Measurements from ENCODE around the gene HMGCS1.

The HMGCS1 gene

DNA sequence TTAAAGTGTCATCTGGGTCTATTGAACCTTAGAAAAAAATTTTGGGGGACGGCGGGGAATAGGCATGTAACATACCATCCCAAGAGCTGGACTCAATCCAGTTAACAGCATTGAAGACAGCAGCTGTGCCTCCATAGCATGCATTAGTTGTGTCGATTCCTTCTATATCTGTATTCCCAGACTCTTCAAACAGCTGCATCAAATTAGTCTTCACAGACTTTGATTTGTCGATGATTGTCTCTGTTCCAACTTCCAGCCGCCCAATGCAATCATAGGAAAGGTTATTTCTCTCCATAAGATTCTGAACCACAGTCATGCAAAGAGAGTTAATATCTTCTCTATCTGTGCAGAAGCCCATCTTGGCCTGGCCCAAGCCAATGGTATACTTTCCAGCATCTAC, 14.8 kb downstream of the HMGCS1 start:
- DNase-seq, result no peak
- H3K27me3 ChIP-seq (replicated peaks in 2 of 5; ENCODE audit: control insufficient read depth in 4 of 5, insufficient read depth in 5 of 5, low read length in 4 of 5), result no peaks in the 10 kb centered on the region
- POLR2A ChIA-PET, result no interaction called here
- H3K36me3 ChIP-seq (ENCODE audit: control insufficient read depth in 4 of 4, insufficient read depth in 4 of 4, low read length in 3 of 4), result peaks cover 18 to 89% (median 49%) of the 10 kb centered on the region in 4 experiments
- peaks cover 0 to 9% (median 1%) of the 10 kb centered on the region in 4 experiments for H3K4me1 ChIP-seq (ENCODE audit: control extremely low read depth in 1 of 4, control insufficient read depth in 4 of 4, insufficient read depth in 4 of 4, low read length in 3 of 4)
- H3K9me3 ChIP-seq (ENCODE audit: control extremely low read depth in 1 of 5, control insufficient read depth in 4 of 5, insufficient read depth in 2 of 5, low read depth in 1 of 5, low read length in 4 of 5), result no peaks in the 10 kb centered on the region
- no peak overlapping the region for H3K27ac ChIP-seq (ENCODE audit: insufficient read depth in 1 of 2, low read depth in 1 of 2, low read length in 2 of 2, poor library complexity in 1 of 2, severe bottlenecking in 2 of 2)
- H3K4me3 ChIP-seq (ENCODE audit: control insufficient read depth in 1 of 7, extremely low read depth in 1 of 7, insufficient read depth in 4 of 7, low read depth in 2 of 7, low read length in 6 of 7), result no peak overlapping the region
- 94% methylated on average over 5 of the region's 5 CpGs for WGBS (ENCODE audit: insufficient coverage)
- CTCF ChIA-PET, result interaction anchor here (0.7 to 1.3 kb wide), 2 partner anchors 8 to 10 kb away, joined by 3 to 4 read pairs; no protein-coding TSS in a partner anchor

DNA sequence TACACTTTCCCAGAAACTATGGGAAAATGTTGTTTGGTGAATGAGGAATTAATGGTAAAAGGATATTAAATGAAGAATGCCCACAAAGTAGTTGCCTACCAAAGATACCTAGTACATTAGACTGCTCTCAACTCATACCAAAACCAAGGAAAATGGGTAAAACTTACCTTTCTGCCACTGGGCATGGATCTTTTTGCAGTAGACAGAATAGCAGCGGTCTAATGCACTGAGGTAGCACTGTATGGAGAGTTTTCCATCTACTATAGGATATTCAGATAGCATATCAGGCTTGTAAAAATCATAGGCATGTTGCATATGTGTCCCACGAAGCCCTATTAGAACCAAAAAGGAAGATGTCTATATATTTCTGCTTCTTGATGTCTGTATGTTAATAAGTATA, 16.4 kb downstream of the HMGCS1 start:
- Histone ChIP-seq H3K4me3 (ENCODE audit: control insufficient read depth in 1 of 7, extremely low read depth in 1 of 7, insufficient read depth in 4 of 7, low read depth in 2 of 7, low read length in 6 of 7) (no peak overlapping the region), H3K9me3 (ENCODE audit: control extremely low read depth in 1 of 5, control insufficient read depth in 4 of 5, insufficient read depth in 2 of 5, low read depth in 1 of 5, low read length in 4 of 5) (no peaks in the 10 kb centered on the region), H3K27ac (ENCODE audit: insufficient read depth in 1 of 2, low read depth in 1 of 2, low read length in 2 of 2, poor library complexity in 1 of 2, severe bottlenecking in 2 of 2) (no peak overlapping the region), H3K36me3 (ENCODE audit: control insufficient read depth in 4 of 4, insufficient read depth in 4 of 4, low read length in 3 of 4) (peaks cover 19 to 83% (median 53%) of the 10 kb centered on the region in 4 experiments), H3K4me1 (ENCODE audit: control extremely low read depth in 1 of 4, control insufficient read depth in 4 of 4, insufficient read depth in 4 of 4, low read length in 3 of 4) (peaks cover 0 to 1% (median 0%) of the 10 kb centered on the region in 4 experiments), H3K27me3 (replicated peaks in 2 of 5; ENCODE audit: control insufficient read depth in 4 of 5, insufficient read depth in 5 of 5, low read length in 4 of 5) (no peaks in the 10 kb centered on the region)
- WGBS (ENCODE audit: insufficient coverage), result no CpG with 5 or more reads among the region's 2 CpGs
- POLR2A ChIA-PET, result no interaction called here
- DNase-seq, result no peak
- CTCF ChIA-PET, result no interaction called here

DNA sequence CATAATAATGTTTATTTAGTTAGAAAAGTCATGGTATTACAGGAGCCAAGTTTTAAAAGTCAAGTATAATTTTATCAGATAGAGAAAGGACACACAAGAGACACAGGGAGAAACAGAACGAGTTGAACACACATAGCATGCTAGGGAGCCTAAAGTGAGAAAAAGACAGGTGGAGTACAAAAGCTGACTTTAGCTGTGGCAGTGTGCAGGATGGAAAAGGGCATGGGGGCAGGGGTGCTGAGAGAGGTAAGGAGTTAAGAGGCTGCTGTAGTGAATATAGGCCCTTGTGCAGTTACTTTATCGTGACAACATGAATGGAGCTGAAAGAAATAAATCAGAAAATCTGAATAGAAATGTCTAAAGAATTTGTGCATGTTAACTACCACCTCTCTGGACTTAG, 18.0 kb downstream of the HMGCS1 start:
- Histone ChIP-seq H3K27me3 (replicated peaks in 2 of 5; ENCODE audit: control insufficient read depth in 4 of 5, insufficient read depth in 5 of 5, low read length in 4 of 5) (no peaks in the 10 kb centered on the region), H3K27ac (ENCODE audit: insufficient read depth in 1 of 2, low read depth in 1 of 2, low read length in 2 of 2, poor library complexity in 1 of 2, severe bottlenecking in 2 of 2) (no peak overlapping the region), H3K9me3 (ENCODE audit: control extremely low read depth in 1 of 5, control insufficient read depth in 4 of 5, insufficient read depth in 2 of 5, low read depth in 1 of 5, low read length in 4 of 5) (no peaks in the 10 kb centered on the region), H3K36me3 (ENCODE audit: control insufficient read depth in 4 of 4, insufficient read depth in 4 of 4, low read length in 3 of 4) (peaks cover 24 to 88% (median 54%) of the 10 kb centered on the region in 4 experiments), H3K4me3 (ENCODE audit: control insufficient read depth in 1 of 7, extremely low read depth in 1 of 7, insufficient read depth in 4 of 7, low read depth in 2 of 7, low read length in 6 of 7) (no peak overlapping the region), H3K4me1 (ENCODE audit: control extremely low read depth in 1 of 4, control insufficient read depth in 4 of 4, insufficient read depth in 4 of 4, low read length in 3 of 4) (no peaks in the 10 kb centered on the region)
- WGBS (ENCODE audit: insufficient coverage), result 100% methylated on average over 1 of the region's 2 CpGs
- ChIA-PET CTCF (interaction anchor here (2.0 kb wide), 2 partner anchors 9 to 11 kb away, joined by 7 to 10 read pairs; no protein-coding TSS in a partner anchor), POLR2A (no interaction called here)
- DNase-seq, result no peak

DNA sequence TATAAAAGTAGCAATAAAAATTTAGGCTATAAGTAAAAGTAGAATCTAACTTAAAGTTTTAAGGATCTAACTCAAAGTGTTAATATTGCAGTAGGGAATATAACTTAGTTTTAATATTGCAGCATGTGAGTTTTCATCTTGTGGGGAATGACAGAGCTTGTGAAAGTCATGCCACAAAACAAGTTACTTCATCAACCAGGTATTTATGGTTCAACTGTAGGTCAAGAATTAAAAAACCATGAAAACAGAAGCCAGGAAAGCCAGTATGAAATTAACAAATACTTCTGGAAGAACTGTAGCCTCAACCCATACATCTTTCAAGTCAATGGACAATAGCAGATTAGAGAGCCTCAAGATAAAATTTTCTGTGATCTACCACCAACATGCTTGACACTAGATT, 19.0 kb downstream of the HMGCS1 start:
- Histone ChIP-seq H3K9me3 (ENCODE audit: control extremely low read depth in 1 of 5, control insufficient read depth in 4 of 5, insufficient read depth in 2 of 5, low read depth in 1 of 5, low read length in 4 of 5) (no peaks in the 10 kb centered on the region), H3K4me3 (ENCODE audit: control insufficient read depth in 1 of 7, extremely low read depth in 1 of 7, insufficient read depth in 4 of 7, low read depth in 2 of 7, low read length in 6 of 7) (no peak overlapping the region), H3K27me3 (replicated peaks in 2 of 5; ENCODE audit: control insufficient read depth in 4 of 5, insufficient read depth in 5 of 5, low read length in 4 of 5) (no peaks in the 10 kb centered on the region), H3K4me1 (ENCODE audit: control extremely low read depth in 1 of 4, control insufficient read depth in 4 of 4, insufficient read depth in 4 of 4, low read length in 3 of 4) (no peaks in the 10 kb centered on the region), H3K36me3 (ENCODE audit: control insufficient read depth in 4 of 4, insufficient read depth in 4 of 4, low read length in 3 of 4) (peaks cover 20 to 88% (median 55%) of the 10 kb centered on the region in 4 experiments), H3K27ac (ENCODE audit: insufficient read depth in 1 of 2, low read depth in 1 of 2, low read length in 2 of 2, poor library complexity in 1 of 2, severe bottlenecking in 2 of 2) (no peak overlapping the region)
- POLR2A ChIA-PET, result no interaction called here
- DNase-seq, result no peak
- CTCF ChIA-PET, result interaction anchor here (0.6 to 2.0 kb wide), 3 partner anchors 10 to 70 kb away, joined by 3 to 10 read pairs (median 7); no protein-coding TSS in a partner anchor

DNA sequence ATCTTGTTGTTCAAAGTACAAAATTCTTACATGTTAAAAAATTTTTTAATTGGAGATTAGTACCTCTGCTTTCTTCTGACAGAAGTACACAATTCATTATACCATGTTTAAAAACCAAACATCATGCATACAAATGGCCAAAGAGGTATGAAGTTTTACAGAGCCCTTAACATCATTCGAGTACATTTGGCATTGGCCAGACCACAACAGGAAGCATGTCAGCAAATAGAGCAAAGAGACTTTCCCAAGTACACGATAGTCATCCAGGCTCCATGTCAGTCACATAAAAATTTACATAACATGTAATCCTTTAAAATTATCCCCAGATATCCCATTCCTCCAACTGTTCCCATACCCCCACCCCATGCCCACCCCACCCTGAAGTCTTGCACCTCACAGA, 22.5 kb downstream of the HMGCS1 start:
- H3K27ac ChIP-seq (ENCODE audit: insufficient read depth in 1 of 2, low read depth in 1 of 2, low read length in 2 of 2, poor library complexity in 1 of 2, severe bottlenecking in 2 of 2), result no peak overlapping the region
- H3K27me3 ChIP-seq (replicated peaks in 2 of 5; ENCODE audit: control insufficient read depth in 4 of 5, insufficient read depth in 5 of 5, low read length in 4 of 5), result no peaks in the 10 kb centered on the region
- WGBS (ENCODE audit: insufficient coverage), result 0% methylated on average over 1 of the region's 2 CpGs
- H3K36me3 ChIP-seq (ENCODE audit: control insufficient read depth in 4 of 4, insufficient read depth in 4 of 4, low read length in 3 of 4), result peaks cover 0 to 85% (median 50%) of the 10 kb centered on the region in 4 experiments
- CTCF ChIA-PET, result interaction anchor here (1.1 kb wide), 1 partner anchor 379 kb away, joined by 4 read pairs; no protein-coding TSS in a partner anchor
- H3K4me3 ChIP-seq (ENCODE audit: control insufficient read depth in 1 of 7, extremely low read depth in 1 of 7, insufficient read depth in 4 of 7, low read depth in 2 of 7, low read length in 6 of 7), result no peak overlapping the region
- no peaks in the 10 kb centered on the region for H3K4me1 ChIP-seq (ENCODE audit: control extremely low read depth in 1 of 4, control insufficient read depth in 4 of 4, insufficient read depth in 4 of 4, low read length in 3 of 4)
- no peaks in the 10 kb centered on the region for H3K9me3 ChIP-seq (ENCODE audit: control extremely low read depth in 1 of 5, control insufficient read depth in 4 of 5, insufficient read depth in 2 of 5, low read depth in 1 of 5, low read length in 4 of 5)
- POLR2A ChIA-PET, result no interaction called here
- DNase-seq, result peak in 2 of 3 donors; percentile 28 to 41

DNA sequence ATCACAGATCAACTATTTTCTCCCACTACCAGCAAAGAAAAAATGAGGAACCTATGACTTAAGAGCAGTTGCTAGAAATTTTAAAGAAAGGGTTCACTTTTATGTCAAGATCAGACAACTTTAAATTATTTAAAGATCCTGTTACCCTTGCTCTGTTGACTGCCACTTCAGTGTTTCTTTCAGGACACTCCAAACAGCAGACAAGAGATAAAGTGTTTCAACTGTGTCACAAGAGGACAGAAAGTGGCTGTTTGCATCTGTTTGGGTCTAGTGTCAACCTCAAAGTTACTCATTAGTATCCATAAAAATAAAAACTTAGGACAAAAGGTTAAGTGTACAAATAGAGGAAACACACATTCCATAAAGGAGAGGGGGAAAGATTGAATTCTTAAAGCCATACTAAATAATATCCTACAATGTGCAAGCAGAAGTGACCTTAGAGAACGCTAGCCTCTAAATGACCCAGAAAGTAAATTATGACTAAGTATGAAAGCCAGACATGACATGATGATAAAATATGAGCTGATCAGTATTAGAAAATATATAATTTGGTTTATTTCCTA, 24.9 kb downstream of the HMGCS1 start:
- no peak for DNase-seq
- H3K4me1 ChIP-seq (ENCODE audit: control extremely low read depth in 1 of 4, control insufficient read depth in 4 of 4, insufficient read depth in 4 of 4, low read length in 3 of 4), result no peaks in the 10 kb centered on the region
- no peak overlapping the region for H3K27ac ChIP-seq (ENCODE audit: insufficient read depth in 1 of 2, low read depth in 1 of 2, low read length in 2 of 2, poor library complexity in 1 of 2, severe bottlenecking in 2 of 2)
- peaks cover 0 to 66% (median 36%) of the 10 kb centered on the region in 4 experiments for H3K36me3 ChIP-seq (ENCODE audit: control insufficient read depth in 4 of 4, insufficient read depth in 4 of 4, low read length in 3 of 4)
- H3K4me3 ChIP-seq (ENCODE audit: control insufficient read depth in 1 of 7, extremely low read depth in 1 of 7, insufficient read depth in 4 of 7, low read depth in 2 of 7, low read length in 6 of 7), result no peak overlapping the region
- ChIA-PET POLR2A (no interaction called here), CTCF (interaction anchor here (1.1 kb wide), 1 partner anchor 14 kb away, joined by 3 read pairs; no protein-coding TSS in a partner anchor)
- no peaks in the 10 kb centered on the region for H3K27me3 ChIP-seq (replicated peaks in 2 of 5; ENCODE audit: control insufficient read depth in 4 of 5, insufficient read depth in 5 of 5, low read length in 4 of 5)
- WGBS (ENCODE audit: insufficient coverage), result no CpG with 5 or more reads among the region's 1 CpG
- H3K9me3 ChIP-seq (ENCODE audit: control extremely low read depth in 1 of 5, control insufficient read depth in 4 of 5, insufficient read depth in 2 of 5, low read depth in 1 of 5, low read length in 4 of 5), result no peaks in the 10 kb centered on the region

DNA sequence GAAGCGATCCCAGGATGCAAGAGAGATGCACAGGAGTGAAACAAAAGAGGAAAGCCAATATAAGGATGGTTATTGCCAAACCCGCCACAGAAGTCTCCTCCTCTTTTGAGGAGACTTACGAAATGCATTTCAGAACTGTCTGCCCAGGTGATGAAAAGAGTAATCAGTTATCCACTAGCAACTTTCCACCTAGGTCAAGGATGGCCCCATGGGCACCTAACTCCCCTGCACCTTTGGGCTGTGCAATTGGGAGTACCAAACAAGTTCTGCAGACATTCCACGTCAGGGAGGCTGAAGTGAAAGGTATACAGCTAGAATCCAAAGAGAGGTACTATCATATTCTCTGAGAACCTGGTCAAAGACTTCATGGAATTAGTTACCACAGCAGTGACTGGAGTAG, 25.7 kb downstream of the HMGCS1 start:
- ChIA-PET CTCF (no interaction called here), POLR2A (no interaction called here)
- DNase-seq, result no peak
- H3K36me3 ChIP-seq (ENCODE audit: control insufficient read depth in 4 of 4, insufficient read depth in 4 of 4, low read length in 3 of 4), result peaks cover 0 to 60% (median 31%) of the 10 kb centered on the region in 4 experiments
- no peak overlapping the region for H3K4me3 ChIP-seq (ENCODE audit: control insufficient read depth in 1 of 7, extremely low read depth in 1 of 7, insufficient read depth in 4 of 7, low read depth in 2 of 7, low read length in 6 of 7)
- H3K9me3 ChIP-seq (ENCODE audit: control extremely low read depth in 1 of 5, control insufficient read depth in 4 of 5, insufficient read depth in 2 of 5, low read depth in 1 of 5, low read length in 4 of 5), result no peaks in the 10 kb centered on the region
- no peaks in the 10 kb centered on the region for H3K27me3 ChIP-seq (replicated peaks in 2 of 5; ENCODE audit: control insufficient read depth in 4 of 5, insufficient read depth in 5 of 5, low read length in 4 of 5)
- 94% methylated on average over 3 of the region's 4 CpGs for WGBS (ENCODE audit: insufficient coverage)
- no peak overlapping the region for H3K27ac ChIP-seq (ENCODE audit: insufficient read depth in 1 of 2, low read depth in 1 of 2, low read length in 2 of 2, poor library complexity in 1 of 2, severe bottlenecking in 2 of 2)
- H3K4me1 ChIP-seq (ENCODE audit: control extremely low read depth in 1 of 4, control insufficient read depth in 4 of 4, insufficient read depth in 4 of 4, low read length in 3 of 4), result no peaks in the 10 kb centered on the region

Data from common myeloid progenitor, CD34-positive (primary cell).